A673 (cell line): ENCODE data around the gene PROX1.

Experiments used
- EZH2 ChIP-seq: fragments of 200-600 bp; sonication (generic); IDR thresholded peaks from 2 replicates; pipeline ENCODE4 v1.6.1; 2017; ENCODE audit warnings: borderline replicate concordance, low read depth, mild to moderate bottlenecking, mixed read lengths, antibody characterized with exemption, low read length; ENCODE audit not compliant: poor library complexity, severe bottlenecking
- TF ChIP-seq, protein P1 (sequence below): fragments of 300-800, 200-600 bp; sonication (generic); conservative IDR thresholded peaks from 2 replicates; pipeline ENCODE4 v1.5.1; 2017; ENCODE audit warnings: low read depth, mild to moderate bottlenecking, antibody characterized with exemption, low read length, moderate library complexity, mixed read lengths

GRCh38 chr1:213972141-213972540 is 15.6 kb upstream of the PROX1 start:
- TF ChIP-seq, protein P1, sequence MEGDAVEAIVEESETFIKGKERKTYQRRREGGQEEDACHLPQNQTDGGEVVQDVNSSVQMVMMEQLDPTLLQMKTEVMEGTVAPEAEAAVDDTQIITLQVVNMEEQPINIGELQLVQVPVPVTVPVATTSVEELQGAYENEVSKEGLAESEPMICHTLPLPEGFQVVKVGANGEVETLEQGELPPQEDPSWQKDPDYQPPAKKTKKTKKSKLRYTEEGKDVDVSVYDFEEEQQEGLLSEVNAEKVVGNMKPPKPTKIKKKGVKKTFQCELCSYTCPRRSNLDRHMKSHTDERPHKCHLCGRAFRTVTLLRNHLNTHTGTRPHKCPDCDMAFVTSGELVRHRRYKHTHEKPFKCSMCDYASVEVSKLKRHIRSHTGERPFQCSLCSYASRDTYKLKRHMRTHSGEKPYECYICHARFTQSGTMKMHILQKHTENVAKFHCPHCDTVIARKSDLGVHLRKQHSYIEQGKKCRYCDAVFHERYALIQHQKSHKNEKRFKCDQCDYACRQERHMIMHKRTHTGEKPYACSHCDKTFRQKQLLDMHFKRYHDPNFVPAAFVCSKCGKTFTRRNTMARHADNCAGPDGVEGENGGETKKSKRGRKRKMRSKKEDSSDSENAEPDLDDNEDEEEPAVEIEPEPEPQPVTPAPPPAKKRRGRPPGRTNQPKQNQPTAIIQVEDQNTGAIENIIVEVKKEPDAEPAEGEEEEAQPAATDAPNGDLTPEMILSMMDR, result no peak
- no peak for TF ChIP-seq EZH2
